Naive B cell (primary cell): ENCODE data around the gene CDH24. TPM values are rescaled to one million over a fixed set of nuclear protein-coding genes. Genes with fewer than 3 reads are reported as not detected.
"Not testable (repeated sequence)": the region's sequence is repeated elsewhere in the genome, so short reads cannot be mapped to it uniquely, and the experiment has no call there.

ENCODE experiments used
- ATAC-seq, 2 donors: fragments of 150-1000 bp; cut with Tn5 transposase; 2 replicates each; pipeline ENCODE4 v1.10.0; 2021; ENCODE audit warnings: low read depth in 2 of 2, mild to moderate bottlenecking in 2 of 2, moderate library complexity in 2 of 2
- DNase-seq: peaks from one replicate; pipeline ENCODE4 v3.0.0; 2022
- H3K27ac Mint-ChIP-seq, 6 donors: one replicate each; pipeline ENCODE4 v1.8.0; 2020 to 2022; ENCODE audit warnings: mild to moderate bottlenecking in 6 of 6, mixed read lengths in 6 of 6, moderate library complexity in 5 of 6, inconsistent platforms in 2 of 6
- H3K27me3 Mint-ChIP-seq, 3 donors: one replicate each; pipeline ENCODE4 v1.8.0; 2021 to 2022; ENCODE audit warnings: mixed read lengths in 3 of 3, mild to moderate bottlenecking in 1 of 3
- H3K36me3 Mint-ChIP-seq, 2 donors: one replicate each; pipeline ENCODE4 v1.8.0; 2020 to 2022; ENCODE audit warnings: mixed read lengths in 2 of 2, inconsistent platforms in 1 of 2, mild to moderate bottlenecking in 1 of 2
- H3K4me1 Mint-ChIP-seq, 3 donors: one replicate each; pipeline ENCODE4 v1.8.0; 2020 to 2022; ENCODE audit warnings: mixed read lengths in 3 of 3, inconsistent platforms in 1 of 3, mild to moderate bottlenecking in 1 of 3, moderate library complexity in 1 of 3
- H3K4me3 Mint-ChIP-seq, 8 donors: one replicate each; pipeline ENCODE4 v1.8.0; 2020 to 2022; ENCODE audit warnings: mild to moderate bottlenecking in 8 of 8, mixed read lengths in 8 of 8, moderate library complexity in 8 of 8, inconsistent platforms in 2 of 8
- H3K9me3 Mint-ChIP-seq, 7 donors: one replicate each; pipeline ENCODE4 v1.8.0; 2020 to 2022; ENCODE audit warnings: mixed read lengths in 7 of 7, mild to moderate bottlenecking in 5 of 7, inconsistent platforms in 2 of 7, moderate library complexity in 1 of 7
- polyA plus RNA-seq, 6 donors: library from polyadenylated mRNA; unstranded; fragments of 300-500 nt; fragmentation: Illumina TruSeq; gene quantifications; one replicate each; pipeline ENCODE4 v1.2.3, GENCODE V29; 2021; ENCODE audit warnings: low read depth in 6 of 6

Gene CDH24
- polyA plus RNA-seq, 6 donors from 2014 or later, result 0.18 to 0.97 (median 0.39) TPM; not detected in 2

DNA sequence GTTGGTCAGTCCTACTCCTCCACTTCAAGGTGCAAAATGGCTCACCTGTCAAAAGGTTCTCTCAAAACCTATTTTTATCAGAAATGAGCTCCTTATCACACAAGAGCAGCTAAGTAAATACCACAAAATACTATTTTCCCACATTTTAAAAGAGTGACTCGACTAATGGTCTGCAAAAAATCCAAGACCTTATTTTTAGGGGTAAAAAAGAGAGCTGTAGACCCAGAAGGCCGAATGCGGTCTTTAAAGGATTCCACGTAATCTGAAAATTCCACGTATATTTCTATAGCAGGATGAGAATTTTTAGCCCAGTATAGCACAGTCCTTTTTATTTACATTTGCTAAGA lies 51.2 kb downstream of the CDH24 start:
- Mint-ChIP-seq H3K9me3 (no peaks in the 10 kb centered on the region), H3K27ac (peak overlapping the region; percentile 58 to 97 (median 96)), H3K27me3 (no peaks in the 10 kb centered on the region), H3K4me3 (peak overlapping the region; percentile 94 to 99 (median 98)), H3K36me3 (no peaks in the 10 kb centered on the region), H3K4me1 (peaks cover 10 to 45% (median 15%) of the 10 kb centered on the region in 3 donors)
- ATAC-seq, result no peak
- no peak for DNase-seq

DNA sequence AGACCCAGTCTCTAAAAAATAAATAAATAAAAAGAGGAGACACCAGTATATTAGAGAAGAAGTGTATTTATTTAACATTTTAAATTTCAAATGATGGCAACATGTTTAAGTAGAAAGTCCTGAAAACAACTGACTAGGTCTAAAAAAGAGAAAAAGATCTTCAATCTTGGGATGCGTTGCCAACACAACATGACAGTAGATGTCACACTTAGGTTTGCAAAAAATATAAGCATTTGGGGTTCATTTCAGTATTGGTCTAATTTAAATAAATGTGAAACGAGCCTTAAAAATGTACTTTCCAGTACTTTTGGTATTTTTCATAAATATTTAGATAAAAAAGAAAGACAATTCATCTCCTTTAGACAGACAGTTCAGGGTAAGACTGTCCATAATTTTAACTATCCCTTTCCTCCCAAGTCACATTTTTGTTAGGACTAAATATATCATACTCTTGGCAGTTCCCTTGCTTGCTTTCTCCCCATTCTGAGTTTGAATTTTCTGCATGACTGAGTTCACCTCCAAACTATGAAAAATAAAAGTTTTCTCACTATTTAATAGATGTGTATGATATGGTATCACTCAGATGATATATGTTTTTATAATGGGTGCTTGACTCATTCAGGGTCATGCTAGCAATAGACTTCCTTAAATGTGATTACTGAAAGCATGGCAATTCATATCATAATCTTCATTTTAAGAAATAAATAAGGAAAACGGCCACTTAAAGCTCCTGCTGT lies 51.7 kb downstream of the CDH24 start:
- H3K27me3 Mint-ChIP-seq, result no peaks in the 10 kb centered on the region
- H3K27ac Mint-ChIP-seq, result peak overlapping the region in 3 of 6 donors; percentile 58 to 97 (median 88)
- no peaks in the 10 kb centered on the region for H3K9me3 Mint-ChIP-seq
- ATAC-seq (no peak), DNase-seq (no peak)
- peaks cover 10 to 45% (median 14%) of the 10 kb centered on the region in 3 donors for H3K4me1 Mint-ChIP-seq
- H3K4me3 Mint-ChIP-seq, result peak overlapping the region; percentile 94 to 99 (median 98)
- H3K36me3 Mint-ChIP-seq, result no peaks in the 10 kb centered on the region

DNA sequence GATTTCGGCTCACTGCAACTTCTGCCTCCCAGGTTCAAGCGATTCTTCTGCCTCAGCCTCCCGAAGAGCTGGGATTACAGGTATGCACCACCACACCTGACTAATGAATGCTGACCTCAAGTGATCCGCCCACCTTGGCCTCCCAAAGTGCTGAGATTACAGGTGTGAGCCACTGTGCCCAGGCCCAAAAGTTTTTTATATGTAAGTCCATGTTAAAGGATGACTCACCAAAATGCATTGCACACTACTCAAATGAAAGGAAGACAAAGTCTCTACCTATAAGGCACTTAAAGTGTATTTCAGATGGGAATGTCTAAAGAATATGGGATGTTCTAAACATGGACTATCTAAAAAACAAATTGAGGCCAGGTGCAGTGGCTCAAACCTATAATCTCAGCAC lies 53.0 kb downstream of the CDH24 start:
- H3K9me3 Mint-ChIP-seq, ATAC-seq, H3K36me3 Mint-ChIP-seq, DNase-seq, H3K27ac Mint-ChIP-seq, H3K27me3 Mint-ChIP-seq: not testable (repeated sequence)
- Mint-ChIP-seq H3K4me1 (peaks cover 10 to 39% (median 10%) of the 10 kb centered on the region in 3 donors), H3K4me3 (peak overlapping the region in 1 of 8 donors; percentile 54)

DNA sequence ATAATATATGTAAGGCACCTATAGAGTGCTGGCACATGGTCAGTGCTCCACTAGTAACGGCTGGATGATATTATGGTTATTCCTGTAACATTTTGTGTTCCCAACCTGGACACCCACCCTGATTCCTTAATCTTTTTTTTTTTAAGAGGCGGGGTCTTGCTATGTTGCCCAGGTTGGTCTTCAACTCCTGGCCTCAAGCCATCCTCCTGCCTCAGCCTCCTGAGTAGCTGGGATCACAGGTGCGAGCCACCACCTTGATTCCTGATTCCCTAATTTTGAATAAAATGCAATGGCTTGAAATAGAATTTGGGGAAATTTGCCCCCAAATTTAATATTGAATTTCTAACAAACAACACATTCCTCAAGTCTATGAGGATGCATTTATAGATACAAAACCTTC lies 54.7 kb downstream of the CDH24 start:
- DNase-seq (no peak), ATAC-seq (no peak)
- no peak overlapping the region for H3K4me3 Mint-ChIP-seq
- peaks cover 0 to 23% (median 4%) of the 10 kb centered on the region in 3 donors for H3K4me1 Mint-ChIP-seq
- no peak overlapping the region for H3K27ac Mint-ChIP-seq
- H3K9me3 Mint-ChIP-seq, result no peaks in the 10 kb centered on the region
- H3K36me3 Mint-ChIP-seq, result no peaks in the 10 kb centered on the region
- H3K27me3 Mint-ChIP-seq, result no peaks in the 10 kb centered on the region

DNA sequence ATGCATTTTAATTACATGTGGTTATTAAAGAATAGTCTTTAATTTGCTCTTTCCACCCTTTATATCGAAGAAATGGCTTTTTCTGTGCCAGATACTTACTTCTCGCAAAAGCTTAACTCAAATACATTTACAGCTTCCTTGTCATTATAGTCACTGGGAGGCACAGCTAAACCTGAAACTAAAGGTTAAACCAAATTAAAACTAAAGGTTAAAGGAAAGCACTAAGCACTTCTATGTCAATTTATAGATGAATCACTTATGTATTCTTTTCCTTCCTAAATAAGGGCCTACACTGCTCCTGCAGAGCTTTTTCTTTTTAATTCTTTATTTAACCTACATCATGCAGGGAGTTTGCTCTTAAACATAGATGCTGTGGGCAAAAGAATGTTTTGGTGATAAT lies 56.5 kb downstream of the CDH24 start:
- no peaks in the 10 kb centered on the region for H3K36me3 Mint-ChIP-seq
- H3K4me1 Mint-ChIP-seq, result peaks cover 0 to 6% (median 0%) of the 10 kb centered on the region in 3 donors
- ATAC-seq (no peak), DNase-seq (no peak)
- H3K27me3 Mint-ChIP-seq, result no peaks in the 10 kb centered on the region
- H3K4me3 Mint-ChIP-seq, result no peak overlapping the region
- H3K9me3 Mint-ChIP-seq, result no peaks in the 10 kb centered on the region
- H3K27ac Mint-ChIP-seq, result no peak overlapping the region

DNA sequence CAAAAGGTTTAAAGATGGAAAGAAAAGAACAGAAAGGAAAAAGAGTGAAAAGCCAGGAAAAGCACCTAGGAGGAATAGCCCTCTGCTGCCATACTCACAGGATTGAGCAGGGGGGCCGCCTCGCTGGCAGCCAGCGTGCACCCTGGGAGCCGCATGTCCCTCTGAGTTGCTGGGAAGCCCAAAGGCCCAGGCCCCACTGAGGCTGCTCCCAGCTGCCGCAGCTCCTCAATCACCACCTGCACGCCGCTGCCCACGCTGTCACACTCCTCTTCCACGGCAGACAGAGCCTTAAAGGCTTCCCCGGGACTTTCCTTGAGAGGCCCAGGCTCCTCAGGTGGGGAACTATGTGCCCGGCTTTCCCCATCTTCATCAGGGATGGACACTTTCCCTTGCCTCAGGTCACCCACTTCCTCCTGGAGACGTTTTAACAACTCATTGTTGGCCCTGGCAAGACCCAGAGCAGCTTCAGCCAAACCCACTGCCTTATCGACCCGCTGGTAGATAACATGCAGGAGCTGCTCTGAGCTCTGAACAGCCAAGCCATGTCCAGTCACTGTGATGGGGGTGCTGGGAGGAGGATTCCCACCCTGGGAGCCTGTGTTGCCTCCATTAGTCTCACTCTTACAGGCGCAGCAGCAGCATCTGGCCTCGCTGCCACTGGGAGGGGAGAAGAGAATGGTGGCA lies 58.8 kb downstream of the CDH24 start:
- Mint-ChIP-seq H3K9me3 (no peaks in the 10 kb centered on the region), H3K36me3 (peaks cover 0 to 5% of the 10 kb centered on the region in 2 donors), H3K4me3 (no peak overlapping the region), H3K27me3 (no peaks in the 10 kb centered on the region), H3K4me1 (peaks cover 0 to 3% (median 3%) of the 10 kb centered on the region in 3 donors), H3K27ac (no peak overlapping the region)
- ATAC-seq (no peak), DNase-seq (no peak)

DNA sequence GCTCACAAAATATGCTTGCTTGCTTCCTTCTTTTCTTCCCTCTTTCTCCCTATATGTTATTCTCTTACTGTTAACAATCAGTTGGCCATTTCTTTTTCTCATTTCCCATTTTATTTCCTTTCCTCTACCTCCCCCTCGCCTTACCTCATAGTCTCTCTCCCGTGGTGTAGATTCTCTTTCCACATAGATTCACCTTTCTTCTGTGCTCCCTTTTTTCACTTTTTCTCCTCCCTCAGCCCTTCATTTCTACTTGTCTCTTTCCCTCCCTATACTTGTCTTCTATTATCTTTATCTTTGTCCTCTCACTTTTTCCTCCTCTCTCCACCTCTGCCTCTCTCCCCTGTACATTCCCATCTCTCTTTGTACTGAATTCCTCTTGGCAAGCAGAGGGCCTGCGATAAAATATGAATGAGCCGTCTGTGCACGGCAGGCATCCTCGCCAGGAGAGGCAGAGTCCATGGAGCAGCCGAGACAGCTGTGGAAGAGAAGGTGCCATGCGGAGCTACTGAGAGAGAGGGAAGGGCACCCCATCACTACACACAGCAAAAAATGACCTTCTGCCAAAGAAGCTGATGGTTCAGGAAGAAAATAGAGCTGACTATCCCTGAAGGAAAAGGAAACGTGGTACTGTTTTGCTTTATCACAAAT lies 59.5 kb downstream of the CDH24 start:
- ATAC-seq (no peak), DNase-seq (no peak)
- H3K36me3 Mint-ChIP-seq, result peaks cover 0 to 9% of the 10 kb centered on the region in 2 donors
- H3K27me3 Mint-ChIP-seq, result no peaks in the 10 kb centered on the region
- peaks cover 0 to 3% (median 3%) of the 10 kb centered on the region in 3 donors for H3K4me1 Mint-ChIP-seq
- no peak overlapping the region for H3K4me3 Mint-ChIP-seq
- H3K27ac Mint-ChIP-seq, result no peak overlapping the region
- H3K9me3 Mint-ChIP-seq, result no peaks in the 10 kb centered on the region

Other genes with a start within 250 kb of the CDH24 start
- 10 to 100 TPM; 16.2 to 78.3 (median 28.7) TPM for gene SLC7A7, start 242.1 kb downstream of the CDH24 start, polyA plus RNA-seq
- 100 to 1,000 TPM in 5 of 6 donors, 10 to 100 TPM in 1; 75.0 to 232 (median 186) TPM for gene MRPL52, start 227.6 kb downstream of the CDH24 start, polyA plus RNA-seq
- not detected for gene MMP14, start 220.9 kb downstream of the CDH24 start, polyA plus RNA-seq
- 100 to 1,000 TPM in 3 of 6 donors, 10 to 100 TPM in 3; 72.7 to 125 (median 92.6) TPM for gene LRP10, start 185.8 kb downstream of the CDH24 start, polyA plus RNA-seq
- gene REM2, start 174.3 kb downstream of the CDH24 start, polyA plus RNA-seq, result 1 to 10 TPM; 1.1 to 2.3 (median 1.4) TPM
- gene RBM23, start 138.4 kb downstream of the CDH24 start, polyA plus RNA-seq, result 100 to 1,000 TPM in 1 of 6 donors, 10 to 100 TPM in 5; 67.8 to 123 (median 68.8) TPM
- gene PRMT5, start 128.1 kb downstream of the CDH24 start, polyA plus RNA-seq, result 10 to 100 TPM; 43.7 to 67.6 (median 49.9) TPM
- gene HAUS4, start 100.4 kb downstream of the CDH24 start, polyA plus RNA-seq, result 10 to 100 TPM; 14.8 to 37.6 (median 28.4) TPM
- gene AJUBA, start 75.0 kb downstream of the CDH24 start, polyA plus RNA-seq, result under 1 TPM in 2 of 6 donors, not detected in 4; 0.22 to 0.33 TPM
- 10 to 100 TPM in 4 of 6 donors, 1 to 10 TPM in 2; 6.8 to 15.4 (median 11.6) TPM for gene C14orf93, start 47.4 kb downstream of the CDH24 start, polyA plus RNA-seq
- 10 to 100 TPM; 27.6 to 40.9 (median 33.2) TPM for gene PSMB5, start 22.6 kb downstream of the CDH24 start, polyA plus RNA-seq
- gene PSMB11, start 15.3 kb downstream of the CDH24 start, polyA plus RNA-seq, result not detected
- gene ACIN1, start 37.6 kb upstream of the CDH24 start, polyA plus RNA-seq, result 10 to 100 TPM in 2 of 6 donors, 1 to 10 TPM in 3, under 1 TPM in 1; 0.61 to 18.0 (median 9.8) TPM
- 10 to 100 TPM; 31.7 to 81.0 (median 69.0) TPM for gene C14orf119, start 38.0 kb upstream of the CDH24 start, polyA plus RNA-seq
- not detected for gene CIROP, start 47.5 kb upstream of the CDH24 start, polyA plus RNA-seq
- gene CEBPE, start 61.7 kb upstream of the CDH24 start, polyA plus RNA-seq, result under 1 TPM in 4 of 6 donors, not detected in 2; 0.32 to 0.61 (median 0.44) TPM
- under 1 TPM in 3 of 6 donors, not detected in 3; 0.31 to 0.50 (median 0.48) TPM for gene SLC7A8, start 126.1 kb upstream of the CDH24 start, polyA plus RNA-seq
- not detected for gene RNF212B, start 180.4 kb upstream of the CDH24 start, polyA plus RNA-seq
- gene HOMEZ, start 228.6 kb upstream of the CDH24 start, polyA plus RNA-seq, result 1 to 10 TPM; 1.0 to 6.9 (median 4.8) TPM
- 10 to 100 TPM in 1 of 6 donors, 1 to 10 TPM in 5; 3.9 to 11.8 (median 5.1) TPM for gene PPP1R3E, start 245.3 kb upstream of the CDH24 start, polyA plus RNA-seq
- under 1 TPM in 3 of 6 donors, not detected in 3; 0.22 to 0.72 (median 0.28) TPM for gene BCL2L2, start 249.3 kb upstream of the CDH24 start, polyA plus RNA-seq